OCI-LY1 (cell line): ENCODE measurements around the gene TRANK1.

Experiments used
- H2AFZ ChIP-seq: fragments of 200-600 bp; sonication (generic), shearing (Covaris generic); 2 replicates; pipeline ENCODE4 v1.6.0; 2014; ENCODE audit warnings: antibody characterized with exemption, mild to moderate bottlenecking, low read length
- H3F3A ChIP-seq: fragments of 200-600 bp; sonication (generic), shearing (Covaris generic); 2 replicates; pipeline ENCODE4 v1.6.0; 2014; ENCODE audit warnings: mild to moderate bottlenecking, antibody characterized with exemption, low read length, moderate library complexity; ENCODE audit not compliant: insufficient read depth
- H3K27ac ChIP-seq: fragments of 200-600 bp; sonication (generic); 2 replicates; pipeline ENCODE4 v1.5.1; 2014; ENCODE audit warnings: low read length, mixed run types, mild to moderate bottlenecking, low read depth; ENCODE audit not compliant: poor library complexity, severe bottlenecking
- H3K27me3 ChIP-seq: fragments of 200-600 bp; sonication (generic); 2 replicates; pipeline ENCODE4 v1.6.0; 2014; ENCODE audit warnings: antibody characterized with exemption, mild to moderate bottlenecking, low read length, moderate library complexity; ENCODE audit not compliant: insufficient read depth
- H3K36me3 ChIP-seq: fragments of 200-600 bp; sonication (generic); 2 replicates; pipeline ENCODE4 v1.6.1; 2014; ENCODE audit warnings: mild to moderate bottlenecking, antibody characterized with exemption, low read length, moderate library complexity, mixed read lengths; ENCODE audit not compliant: insufficient read depth
- H3K4me1 ChIP-seq: fragments of 200-600 bp; sonication (generic); 2 replicates; pipeline ENCODE4 v1.5.1; 2014; ENCODE audit warnings: mild to moderate bottlenecking, low read length, moderate library complexity; ENCODE audit not compliant: insufficient read depth, severe bottlenecking
- H3K4me2 ChIP-seq: fragments of 200-600 bp; sonication (generic), shearing (Covaris generic); 2 replicates; pipeline ENCODE4 v1.6.1; 2014; ENCODE audit warnings: low read length
- H3K4me3 ChIP-seq: fragments of 200-600 bp; sonication (generic); 2 replicates; pipeline ENCODE4 v1.5.1; 2014; ENCODE audit warnings: low read length, low read depth, mild to moderate bottlenecking, mixed read lengths; ENCODE audit not compliant: poor library complexity, severe bottlenecking
- H3K79me2 ChIP-seq: fragments of 200-600 bp; shearing (Covaris generic); 2 replicates; pipeline ENCODE4 v1.6.1; 2016; ENCODE audit warnings: mixed run types, low read length, mixed read lengths; ENCODE audit not compliant: insufficient read depth
- H3K9ac ChIP-seq: fragments of 200-600 bp; sonication (generic), shearing (Covaris generic); 2 replicates; pipeline ENCODE4 v1.6.1; 2014; ENCODE audit warnings: mild to moderate bottlenecking, low read length, mixed read lengths
- H3K9me2 ChIP-seq: fragments of 200-600 bp; sonication (generic), shearing (Covaris generic); 2 replicates; pipeline ENCODE4 v1.6.1; 2014; ENCODE audit warnings: low read depth, mild to moderate bottlenecking, low read length, mixed read lengths
- H3K9me3 ChIP-seq: fragments of 200-600 bp; shearing (Covaris generic); 2 replicates; pipeline ENCODE4 v1.6.1; 2014; ENCODE audit warnings: low read length, mixed read lengths
- H4K20me1 ChIP-seq: fragments of 200-600 bp; sonication (generic), shearing (Covaris generic); 2 replicates; pipeline ENCODE4 v1.6.0; 2016; ENCODE audit warnings: mild to moderate bottlenecking, low read length; ENCODE audit not compliant: insufficient read depth
- CTCF ChIP-seq: fragments of 200-600 bp; sonication (generic), shearing (Covaris generic); IDR thresholded peaks from 2 replicates; pipeline ENCODE4 v1.5.1; 2017; ENCODE audit warnings: mild to moderate bottlenecking, antibody characterized with exemption, low read length, moderate library complexity, mixed read lengths
- EZH2 ChIP-seq: fragments of 200-600 bp; sonication (generic), shearing (Covaris generic); IDR thresholded peaks from 2 replicates; pipeline ENCODE4 v1.8.0; 2017; ENCODE audit warnings: borderline replicate concordance, mixed run types, mild to moderate bottlenecking, antibody characterized with exemption, low read length, moderate library complexity, mixed read lengths

The TRANK1 gene

GRCh38 chr3:36903119-36903882, 41.6 kb downstream of the TRANK1 start:
- Histone ChIP-seq H3K4me2 (peak overlapping the region; percentile 27), H2AFZ (no peak overlapping the region), H3F3A (no peaks in the 10 kb centered on the region), H3K4me1 (peaks cover 65% of the 10 kb centered on the region), H3K9ac (peak overlapping the region; percentile 21; the same call in 1 of the 2 replicates), H3K27ac (peak overlapping the region; percentile 75), H3K9me2 (no peaks in the 10 kb centered on the region), H4K20me1 (no peaks in the 10 kb centered on the region), H3K27me3 (no peaks in the 10 kb centered on the region), H3K4me3 (no peak overlapping the region), H3K36me3 (peaks cover 59% of the 10 kb centered on the region), H3K79me2 (no peaks in the 10 kb centered on the region), H3K9me3 (no peaks in the 10 kb centered on the region)
- TF ChIP-seq EZH2: no peak
- no peak for TF ChIP-seq CTCF

- TF ChIP-seq EZH2 (no peak), CTCF (no peak)
- Histone ChIP-seq H3K9ac (no peak overlapping the region; the same call in 1 of the 2 replicates), H3K27ac (peak overlapping the region; percentile 75), H3K9me3 (no peaks in the 10 kb centered on the region), H3K36me3 (peaks cover 74% of the 10 kb centered on the region), H2AFZ (no peak overlapping the region), H3K9me2 (no peaks in the 10 kb centered on the region), H3K4me2 (peak overlapping the region; percentile 46; the same call in 1 of the 2 replicates), H3F3A (no peaks in the 10 kb centered on the region), H4K20me1 (no peaks in the 10 kb centered on the region), H3K27me3 (no peaks in the 10 kb centered on the region), H3K4me3 (no peak overlapping the region), H3K79me2 (no peaks in the 10 kb centered on the region), H3K4me1 (peaks cover 52% of the 10 kb centered on the region)
These were observed 43.3 kb downstream of the TRANK1 start for GRCh38 chr3:36901588-36901987.

- Histone ChIP-seq H4K20me1 (no peaks in the 10 kb centered on the region), H3K9ac (peak overlapping the region; percentile 30; the same call in 1 of the 2 replicates), H3K27me3 (no peaks in the 10 kb centered on the region), H3K27ac (peak overlapping the region; percentile 75), H2AFZ (no peak overlapping the region), H3K4me1 (peaks cover 56% of the 10 kb centered on the region), H3K4me3 (peak overlapping the region; percentile 1), H3K4me2 (peak overlapping the region; percentile 46; the same call in 1 of the 2 replicates), H3K9me2 (no peaks in the 10 kb centered on the region), H3K36me3 (peaks cover 74% of the 10 kb centered on the region), H3K9me3 (no peaks in the 10 kb centered on the region), H3F3A (no peaks in the 10 kb centered on the region), H3K79me2 (no peaks in the 10 kb centered on the region)
- no peak for TF ChIP-seq CTCF
- TF ChIP-seq EZH2: no peak
These were observed 44.1 kb downstream of the TRANK1 start for GRCh38 chr3:36900474-36901443.
